Parietal lobe (tissue), 2 donors: Measurements from ENCODE around the gene SPRR2G. TPM values are rescaled to one million over a fixed set of nuclear protein-coding genes. Genes with fewer than 3 reads are reported as not detected.

ENCODE experiments used
- small RNA-seq: library from RNA; depleted of rRNA; stranded (forward); fragments of <200 nt; gene quantifications from one replicate; pipeline ENCODE3, GENCODE V24; 2014; ENCODE audit warnings: low replicate concordance
- total RNA-seq: library from RNA; depleted of rRNA; stranded (reverse); fragments of >200 nt; gene quantifications from one replicate; pipeline ENCODE4 v1.2.3, GENCODE V29; 2014

The SPRR2G gene
- total RNA-seq: not detected

DNA sequence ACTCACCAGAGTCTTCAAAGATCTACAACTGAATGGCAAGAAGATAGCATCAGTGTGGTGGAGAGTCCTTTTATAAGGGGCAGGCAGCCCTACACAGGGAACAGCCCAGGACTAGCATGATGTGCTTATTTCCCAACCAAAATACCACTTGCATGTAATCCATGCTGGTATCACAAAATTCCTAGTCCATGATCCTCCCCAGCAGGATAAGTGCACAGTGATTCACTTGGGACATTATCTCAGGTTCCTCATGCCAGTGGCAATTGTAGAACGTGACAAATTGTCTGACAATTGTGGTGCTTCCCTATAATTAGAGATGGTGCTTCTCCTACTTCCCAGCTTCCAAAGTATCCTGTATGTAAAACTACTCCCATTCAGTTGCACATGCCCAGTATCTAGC is at the start of gene SPRR2G:
Gene SPRR2G, minus strand, starts transcription at position 45 of the 400 bp plus-strand sequence. CDS start 780 bp downstream, outside the sequence.

DNA sequence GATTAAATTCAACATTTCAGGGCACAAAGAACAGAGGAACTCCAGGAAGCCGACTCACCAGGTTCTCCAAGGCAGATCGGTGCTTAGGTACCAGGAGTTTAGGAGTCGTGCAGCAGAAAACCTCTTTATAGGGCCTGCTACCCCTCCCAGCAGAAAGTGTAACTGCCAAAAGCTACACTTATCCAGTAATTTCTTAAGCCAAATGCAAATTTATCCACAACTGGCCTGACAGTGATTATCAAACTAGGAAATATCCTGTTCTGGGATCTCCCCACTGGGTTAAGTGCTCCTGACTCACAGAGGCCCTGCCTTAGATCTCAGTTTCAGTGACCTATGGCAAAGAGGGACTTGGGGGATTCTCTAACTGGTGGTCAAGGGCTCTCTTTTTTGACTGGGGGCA is 37.3 kb downstream of the SPRR2G start, which contains the start of gene SPRR2F:
Gene SPRR2F, minus strand, starts transcription at position 101 of the 400 bp plus-strand sequence. CDS start 783 bp downstream, outside the sequence.

Small RNA genes within 50 kb of the gene (small RNA-seq; reads per million reads assigned to genes)
- gene SPRR2C: not detected

Other genes starting within 250 kb of the SPRR2G start
- gene IVL, start 242.3 kb downstream of the SPRR2G start, total RNA-seq: not detected
- not detected for gene SPRR5, start 203.7 kb downstream of the SPRR2G start, total RNA-seq
- not detected for gene SPRR4, start 180.2 kb downstream of the SPRR2G start, total RNA-seq
- not detected for gene SPRR1A, start 166.8 kb downstream of the SPRR2G start, total RNA-seq
- not detected for gene SPRR3, start 149.1 kb downstream of the SPRR2G start, total RNA-seq
- not detected for gene SPRR1B, start 119.7 kb downstream of the SPRR2G start, total RNA-seq
- gene SPRR2D, start 109.8 kb downstream of the SPRR2G start, total RNA-seq: not detected
- not detected for gene SPRR2A, start 93.4 kb downstream of the SPRR2G start, total RNA-seq
- not detected for gene SPRR2B, start 79.3 kb downstream of the SPRR2G start, total RNA-seq
- not detected for gene SPRR2E, start 56.4 kb downstream of the SPRR2G start, total RNA-seq
- gene SPRR2F, start 37.4 kb downstream of the SPRR2G start, total RNA-seq: not detected
- not detected for gene LELP1, start 52.5 kb upstream of the SPRR2G start, total RNA-seq
- not detected for gene PRR9, start 66.7 kb upstream of the SPRR2G start, total RNA-seq
- gene LORICRIN, start 108.8 kb upstream of the SPRR2G start, total RNA-seq: not detected
- not detected for gene PGLYRP3, start 162.1 kb upstream of the SPRR2G start, total RNA-seq
- gene PGLYRP4, start 198.0 kb upstream of the SPRR2G start, total RNA-seq: not detected
- gene S100A9, start 207.0 kb upstream of the SPRR2G start, total RNA-seq: 9.1 TPM
- 1.6 TPM for gene S100A12, start 224.7 kb upstream of the SPRR2G start, total RNA-seq
- 1.6 TPM for gene S100A8, start 240.2 kb upstream of the SPRR2G start, total RNA-seq